ENCODE data around the gene HTR7.
A peak's percentile ranks its signal among the peaks of the same experiment; 100 is the strongest.
"Not testable (repeated sequence)": the region's sequence is repeated elsewhere in the genome, so short reads cannot be mapped to it uniquely, and the experiment has no call there.

Gene HTR7

DNA sequence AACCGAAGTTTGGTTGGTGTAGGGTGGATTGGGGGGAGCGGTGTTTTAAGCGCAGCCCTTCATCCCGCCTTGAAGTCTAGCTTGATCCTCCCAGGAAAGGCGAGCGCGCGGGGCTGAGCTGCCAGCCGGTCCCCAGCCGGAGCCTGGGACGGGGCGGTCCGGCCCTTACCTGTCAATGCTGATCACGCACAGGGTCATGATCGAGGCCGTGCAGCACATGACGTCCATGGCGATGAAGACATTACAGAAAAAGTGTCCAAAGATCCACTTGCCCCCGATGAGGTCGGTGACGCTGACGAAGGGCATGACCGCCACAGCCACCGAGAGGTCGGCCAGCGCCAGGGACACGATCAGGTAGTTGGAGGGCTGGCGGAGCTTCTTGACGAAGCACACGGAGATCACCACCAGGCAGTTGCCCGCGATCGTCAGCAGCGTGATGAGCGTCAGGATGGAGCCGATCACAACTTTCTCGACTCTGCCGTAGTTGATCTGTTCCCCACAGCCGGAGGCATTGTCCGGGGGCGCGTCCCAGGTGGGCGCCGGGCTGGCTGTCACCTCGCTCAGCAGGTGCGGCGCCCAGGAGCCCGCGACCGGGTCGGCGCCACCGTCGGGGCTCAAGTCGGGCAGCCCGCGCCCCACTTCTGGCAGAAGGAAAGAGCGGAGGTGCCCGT is 740 bp downstream of the HTR7 start:
- peak in 1 of 2 experiments; percentile 37 for DNase-seq

DNA sequence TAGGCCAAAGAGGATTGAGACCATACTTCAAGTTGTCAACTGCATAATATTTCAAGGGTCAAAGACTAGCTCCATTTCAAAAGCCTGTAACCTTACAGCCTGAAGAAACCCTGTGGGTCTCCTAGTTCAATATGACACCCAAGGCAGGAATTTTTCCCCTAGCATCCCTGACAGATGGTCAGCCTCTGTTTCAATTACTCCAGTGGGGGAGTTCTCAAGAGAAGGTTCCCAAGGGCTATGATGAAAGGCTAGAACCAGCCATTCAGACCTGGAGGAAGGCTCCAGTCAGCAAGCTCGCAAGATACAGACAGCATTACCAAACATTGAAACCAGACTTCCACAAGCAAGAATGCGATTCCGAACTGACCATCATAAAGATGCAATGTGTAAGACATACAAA is 1.6 kb downstream of the HTR7 start:
- no peak for DNase-seq

DNA sequence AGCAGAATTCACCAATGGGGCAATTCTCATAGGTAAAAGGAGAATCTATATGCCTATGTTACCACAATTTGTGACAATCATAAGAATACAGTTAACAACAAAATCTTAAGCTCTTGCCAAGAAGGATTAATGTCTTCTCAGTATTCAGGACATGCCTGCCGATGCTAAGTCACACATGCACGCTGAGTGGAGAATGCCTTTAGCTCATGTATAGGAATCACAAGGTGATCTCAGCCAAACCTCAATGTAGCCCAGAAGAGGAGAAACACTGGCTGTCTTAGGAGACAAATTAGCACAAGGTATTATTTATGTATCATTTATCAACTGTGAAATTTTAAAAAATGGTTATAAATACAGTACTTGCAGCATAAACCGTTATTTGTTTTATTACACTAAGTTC is 2.7 kb downstream of the HTR7 start:
- DNase-seq, result no peak

DNA sequence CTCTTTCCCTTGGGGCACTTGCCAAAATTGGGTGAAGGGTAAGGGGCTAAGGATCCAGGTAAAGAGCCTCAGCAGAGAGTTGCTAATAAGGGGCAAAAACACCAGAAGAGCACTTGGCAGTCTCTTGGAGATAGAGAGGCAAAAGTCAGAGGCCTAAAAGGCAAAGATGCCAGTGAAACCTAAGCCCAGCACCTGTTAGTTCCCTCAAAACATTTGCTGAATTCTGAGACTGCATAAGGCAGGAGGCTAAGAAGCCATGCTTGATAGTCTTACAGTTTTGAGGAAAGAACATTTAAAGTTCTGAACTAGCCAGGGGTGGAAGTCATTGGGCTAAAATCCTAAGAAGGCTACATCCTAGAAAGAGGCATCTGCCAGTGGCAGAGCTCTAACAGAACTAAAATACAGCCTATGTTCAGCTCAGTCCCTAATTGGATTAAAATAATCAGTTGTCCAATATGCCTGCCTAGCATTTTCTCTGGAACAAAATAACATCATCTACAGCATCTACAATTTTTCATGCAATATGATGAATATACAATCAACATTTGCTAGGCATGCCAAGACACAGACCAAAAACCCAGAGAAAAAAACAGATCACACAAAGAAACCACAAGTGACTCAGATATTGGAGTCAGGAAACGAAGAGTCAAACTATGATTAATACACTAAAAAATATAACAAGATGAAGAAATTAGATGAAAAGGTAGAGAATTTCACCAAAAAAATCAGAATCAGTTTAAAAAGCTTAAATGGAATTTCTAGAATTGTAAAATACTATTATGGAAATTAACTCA is 7.7 kb downstream of the HTR7 start:
- no peak for DNase-seq

DNA sequence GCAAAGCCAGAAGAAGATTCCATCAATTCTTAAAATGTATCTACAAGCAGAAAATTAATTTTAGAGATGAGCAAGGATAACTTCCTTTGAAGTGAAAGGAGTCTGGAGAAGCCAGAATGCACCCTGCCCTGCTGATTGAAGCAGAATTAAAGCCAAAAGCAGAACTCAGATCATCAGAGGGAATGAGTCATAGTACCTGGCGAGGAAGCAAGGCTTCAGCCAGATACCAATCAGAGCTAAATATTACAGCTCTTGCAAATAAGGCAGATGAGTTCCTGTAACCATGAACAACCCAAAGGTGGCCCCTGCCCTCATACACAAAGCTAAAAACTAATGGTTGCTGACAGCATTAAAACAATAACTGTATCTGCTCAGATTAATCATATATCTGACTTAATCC is 10.4 kb downstream of the HTR7 start:
- DNase-seq, result no peak

DNA sequence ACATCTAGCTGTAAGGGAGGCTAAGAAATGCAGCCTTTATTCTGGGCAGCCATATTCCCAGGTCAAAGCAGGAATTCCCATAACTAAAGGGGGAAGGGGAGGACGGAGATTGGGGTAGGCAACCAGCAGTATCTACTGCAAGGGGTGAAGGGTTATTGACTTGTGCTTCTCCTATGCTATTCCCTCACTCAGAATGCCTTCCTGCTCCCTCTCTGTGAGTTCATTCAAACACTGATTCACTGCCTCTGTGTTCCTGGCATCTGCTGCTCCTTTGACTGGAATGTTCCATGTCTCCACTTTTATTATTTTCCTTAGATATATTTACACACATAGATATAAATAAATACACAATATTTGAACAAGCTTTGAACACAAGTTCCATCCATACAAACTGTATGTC is 11.1 kb downstream of the HTR7 start:
- DNase-seq, result no peak

DNA sequence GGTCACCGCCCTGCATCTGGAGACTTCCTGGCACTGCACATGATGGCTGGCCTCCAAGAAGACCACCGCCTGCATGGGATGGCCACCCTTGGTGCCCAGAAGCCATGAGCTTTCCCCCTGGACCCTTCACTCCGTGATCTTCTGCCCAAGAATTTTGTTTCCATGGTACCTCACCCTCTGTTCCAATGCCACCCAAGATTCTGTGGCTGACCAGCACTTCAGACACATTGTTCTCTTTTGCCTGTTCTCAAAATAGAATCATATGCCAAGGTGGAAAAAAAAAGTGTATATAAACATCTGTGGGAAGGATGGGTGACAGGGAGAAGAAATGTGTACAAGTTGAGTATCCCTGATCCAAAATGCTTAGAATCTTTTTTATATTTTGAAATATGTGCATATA is 12.1 kb downstream of the HTR7 start:
- no peak for DNase-seq

DNA sequence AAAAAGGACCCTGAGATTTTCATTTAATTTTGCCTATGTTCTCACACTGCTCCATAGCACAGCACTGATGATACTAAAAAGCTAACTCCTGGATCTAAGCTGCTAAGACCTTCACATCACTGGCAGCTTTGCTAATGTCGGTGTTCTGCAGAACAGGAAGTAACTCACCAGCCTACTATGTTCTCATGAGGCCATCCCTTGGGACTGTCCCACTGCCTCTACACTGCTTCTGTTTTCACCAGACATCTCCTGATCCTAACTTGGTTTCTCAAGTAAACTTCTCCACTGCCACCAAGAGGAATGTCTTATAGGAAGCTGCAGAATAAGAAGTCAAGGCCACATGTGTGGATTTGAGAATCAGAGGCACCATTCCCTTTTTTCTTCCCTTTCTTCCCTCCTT is 15.1 kb downstream of the HTR7 start:
- no peak for DNase-seq

DNA sequence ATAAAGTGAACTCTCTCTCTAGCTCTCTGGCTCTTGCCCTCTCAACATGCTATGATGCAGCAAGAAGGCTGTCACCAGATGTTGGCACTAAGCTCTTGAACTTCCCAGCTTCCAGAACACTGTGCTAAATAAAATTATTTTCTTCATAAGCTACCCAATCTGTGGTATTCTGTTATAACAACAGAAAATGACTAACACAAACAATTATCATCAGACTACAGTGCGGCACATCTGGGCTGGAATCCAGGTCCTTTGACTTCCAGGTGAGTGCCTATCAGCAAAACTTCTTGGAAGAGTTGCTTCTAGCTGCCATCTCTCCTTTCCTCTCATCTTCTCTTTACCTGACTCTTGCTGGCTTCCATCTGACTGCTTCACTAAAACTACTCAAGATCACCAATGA is 20.4 kb downstream of the HTR7 start:
- no peak for DNase-seq

DNA sequence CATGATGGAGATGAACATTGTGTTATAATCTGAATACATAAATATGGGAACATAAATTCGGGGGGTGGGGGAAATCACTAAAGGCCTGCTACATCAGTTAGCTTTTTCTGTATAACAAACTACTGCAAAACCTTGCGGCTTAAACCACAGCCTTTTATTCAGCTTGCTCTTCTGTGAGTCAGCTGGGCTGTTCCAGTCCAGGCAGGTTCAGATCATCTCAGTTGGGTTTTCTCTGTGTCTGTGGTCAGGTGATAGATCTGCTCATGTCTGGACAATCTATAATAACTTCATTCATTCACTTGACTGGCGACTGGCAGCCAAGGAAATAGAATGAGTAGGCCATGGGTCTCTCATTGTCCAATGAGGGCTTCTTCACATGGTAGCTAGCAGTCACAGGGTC is 23.5 kb downstream of the HTR7 start:
- DNase-seq, result no peak

DNA sequence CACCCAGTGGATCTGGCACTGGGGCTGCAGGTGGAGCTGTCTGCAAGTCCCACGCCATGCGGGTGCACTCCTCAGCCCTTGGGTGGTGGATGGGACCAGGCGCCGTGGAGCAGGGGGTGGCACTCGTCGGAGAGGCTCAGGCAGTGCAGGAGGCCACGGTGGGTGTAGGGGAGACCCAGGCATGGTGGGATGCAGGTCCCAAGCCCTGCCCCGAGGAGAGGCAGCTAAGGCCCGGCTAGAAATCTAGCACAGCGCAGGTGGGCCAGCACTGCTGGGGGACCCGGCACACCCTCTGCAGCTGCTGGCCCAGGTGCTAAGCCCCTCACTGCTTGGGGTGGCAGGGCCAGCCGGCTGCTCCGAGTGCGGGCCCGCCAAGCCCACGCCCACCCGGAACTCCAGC is 25.7 kb downstream of the HTR7 start:
- DNase-seq, result no peak

DNA sequence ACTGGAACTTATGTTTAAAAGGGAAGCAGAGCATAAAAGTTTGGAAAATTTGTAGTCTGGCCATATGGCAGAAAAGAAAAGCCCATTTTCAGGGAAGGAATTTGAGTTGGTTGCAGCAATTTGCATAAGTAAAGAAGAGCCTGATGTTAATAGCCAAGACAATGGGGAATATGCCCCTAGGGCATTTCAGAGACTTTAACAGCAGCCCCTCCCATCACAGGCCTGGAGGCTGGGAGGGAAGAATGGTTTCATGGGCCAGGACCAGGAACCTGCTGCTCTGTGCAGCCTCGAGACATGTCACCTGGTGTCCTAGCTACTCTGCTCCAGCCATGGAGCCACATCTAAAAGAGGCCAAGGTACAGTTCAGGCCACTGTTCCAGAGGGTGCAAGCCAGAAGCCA is 35.3 kb downstream of the HTR7 start:
- DNase-seq, result peak in 1 of 2 experiments; percentile 0

DNA sequence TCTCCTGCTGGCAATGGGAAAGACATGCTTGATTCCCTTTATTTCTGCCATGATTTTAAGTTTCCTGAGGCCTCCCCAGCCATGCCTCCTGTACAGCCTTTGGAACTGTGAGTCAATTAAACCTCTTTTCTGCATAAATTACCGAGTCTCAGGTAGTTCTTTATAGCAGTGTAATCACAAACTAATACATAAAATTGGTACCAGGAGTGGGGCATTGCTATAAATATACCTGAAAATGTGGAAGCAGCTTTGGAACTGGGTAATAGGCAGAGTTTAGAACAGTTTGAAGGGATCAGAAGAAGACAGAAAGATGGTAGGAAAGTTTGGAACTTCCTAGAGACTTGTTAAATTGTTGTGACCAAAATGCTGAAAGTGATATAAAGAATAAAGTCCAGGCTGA is 36.0 kb downstream of the HTR7 start:
- not testable (repeated sequence) for DNase-seq

DNA sequence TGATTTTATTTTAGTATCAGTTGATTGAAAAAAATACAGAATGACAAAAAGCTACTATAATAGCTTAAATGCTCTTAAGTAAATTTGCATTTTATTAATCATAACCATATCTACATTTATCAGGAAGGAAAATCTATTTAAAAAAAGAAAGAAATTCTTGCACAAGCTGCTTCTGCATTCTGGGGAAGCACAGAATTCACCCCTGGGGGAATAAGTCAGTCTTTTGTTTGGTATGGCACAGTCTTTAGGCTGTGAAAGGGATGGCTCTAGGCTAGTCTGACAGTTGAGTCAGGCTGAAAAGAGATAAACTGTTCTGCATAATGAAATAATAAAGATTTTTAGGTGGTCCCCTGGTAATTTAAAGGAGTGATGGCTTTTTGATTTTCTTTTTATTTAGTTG is 37.9 kb downstream of the HTR7 start:
- DNase-seq, result no peak

DNA sequence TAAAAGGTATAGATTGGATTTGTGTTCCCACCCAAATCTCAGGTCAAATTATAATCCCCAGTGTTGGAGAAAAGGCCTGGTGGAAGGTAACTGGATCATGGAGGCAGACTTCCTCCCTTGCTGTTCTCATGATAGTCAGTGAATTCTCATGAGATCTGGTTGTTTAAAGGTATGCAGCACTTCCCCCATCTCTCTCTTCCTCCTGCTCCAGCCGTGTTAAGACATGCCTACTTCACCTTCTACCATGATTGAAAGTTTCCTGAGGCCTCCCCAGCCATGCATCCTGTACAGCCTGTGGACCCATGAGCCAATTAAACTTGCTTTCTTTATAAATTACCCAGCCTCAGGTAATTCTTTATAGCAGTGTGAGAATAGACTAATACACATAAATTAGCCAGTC is 39.1 kb downstream of the HTR7 start:
- DNase-seq, result no peak

DNA sequence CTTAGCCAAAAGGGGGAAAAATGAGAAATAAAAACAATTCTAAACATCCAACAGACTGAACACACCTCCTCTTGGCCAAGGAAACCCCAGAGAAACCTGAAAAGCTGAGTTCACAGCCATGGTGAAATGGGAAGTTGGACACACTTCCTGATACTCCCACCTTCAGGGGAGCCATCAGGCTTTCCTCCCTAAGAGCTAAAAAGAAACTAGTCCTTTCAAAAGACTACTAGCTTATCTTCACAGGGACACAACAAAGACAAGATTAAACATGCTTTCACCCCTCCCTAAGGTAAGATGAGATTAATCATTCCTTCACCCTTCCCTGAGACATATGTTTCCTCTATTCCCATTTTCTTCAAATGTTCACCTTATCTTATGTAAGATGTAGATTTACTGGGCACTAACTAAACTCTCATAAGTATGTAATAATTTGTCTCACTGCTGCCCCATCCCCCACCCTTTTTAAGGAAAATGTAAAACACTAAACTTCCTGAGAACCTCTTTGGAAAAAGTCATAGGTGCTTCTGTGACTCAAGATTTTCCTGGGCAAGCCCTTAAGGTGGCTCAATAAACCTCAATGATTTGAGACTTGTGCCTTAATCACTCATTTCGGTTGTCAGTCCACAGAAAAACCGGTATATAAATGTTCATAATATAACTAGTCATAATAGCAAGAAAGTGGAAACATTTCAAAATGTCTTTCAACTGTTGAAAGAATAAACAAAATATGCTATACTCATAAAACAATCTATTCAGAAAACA is 40.5 kb downstream of the HTR7 start:
- DNase-seq, result no peak

DNA sequence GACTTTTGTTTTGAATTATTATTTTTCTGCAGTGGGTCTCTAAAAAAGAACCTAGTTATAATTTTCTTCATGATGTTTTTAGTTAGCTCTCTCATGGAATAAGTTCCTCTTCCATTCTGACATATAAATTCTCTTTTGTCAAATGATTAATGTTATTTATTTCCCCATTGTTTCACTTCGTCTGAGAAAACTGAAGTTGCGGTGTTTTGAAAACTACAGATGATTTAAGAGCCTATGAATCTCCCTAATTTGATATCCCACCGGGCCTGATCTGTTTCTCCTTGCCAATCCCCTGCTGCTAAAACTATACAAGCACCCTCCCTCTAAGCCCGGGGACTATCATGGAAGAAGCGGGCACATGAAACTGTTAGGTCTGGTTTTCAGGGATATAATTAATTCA is 41.4 kb downstream of the HTR7 start:
- DNase-seq, result no peak

DNA sequence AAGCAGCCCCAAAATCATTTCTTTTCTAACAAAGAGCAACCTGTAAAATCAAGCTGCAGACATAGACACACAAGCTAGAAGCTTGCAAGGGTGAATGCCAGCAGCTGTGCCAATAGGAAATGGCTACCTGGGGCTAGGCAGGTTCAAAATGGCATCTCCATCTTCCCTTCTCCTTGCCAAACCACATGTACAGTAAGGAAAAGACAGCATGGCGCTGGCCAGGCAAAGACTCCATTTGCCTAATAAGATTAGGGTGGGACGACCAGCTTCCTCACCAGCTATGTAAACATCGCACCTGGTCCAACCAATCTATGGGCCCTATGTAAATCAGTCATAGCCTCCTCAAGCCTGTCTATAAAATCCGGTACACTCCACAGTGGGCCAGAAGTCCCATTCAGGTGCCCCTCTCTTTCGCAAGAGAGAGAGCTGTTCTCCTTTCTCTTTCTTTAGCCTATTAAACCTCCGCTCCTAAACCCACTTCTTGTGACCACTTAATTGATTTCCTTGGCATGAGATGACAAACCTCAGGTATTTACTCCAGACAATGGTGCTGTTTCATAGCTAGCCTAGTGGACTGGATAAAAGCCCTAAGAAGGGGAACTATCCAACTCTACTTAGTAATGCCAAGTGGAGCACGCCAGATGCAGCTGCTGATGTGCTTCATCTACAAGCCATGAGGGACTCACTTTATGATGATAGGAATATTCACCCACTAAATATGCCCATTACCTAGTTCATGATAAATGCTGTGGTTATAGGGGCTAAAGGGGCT is 44.1 kb downstream of the HTR7 start:
- peak in 1 of 2 experiments; percentile 20 for DNase-seq

DNA sequence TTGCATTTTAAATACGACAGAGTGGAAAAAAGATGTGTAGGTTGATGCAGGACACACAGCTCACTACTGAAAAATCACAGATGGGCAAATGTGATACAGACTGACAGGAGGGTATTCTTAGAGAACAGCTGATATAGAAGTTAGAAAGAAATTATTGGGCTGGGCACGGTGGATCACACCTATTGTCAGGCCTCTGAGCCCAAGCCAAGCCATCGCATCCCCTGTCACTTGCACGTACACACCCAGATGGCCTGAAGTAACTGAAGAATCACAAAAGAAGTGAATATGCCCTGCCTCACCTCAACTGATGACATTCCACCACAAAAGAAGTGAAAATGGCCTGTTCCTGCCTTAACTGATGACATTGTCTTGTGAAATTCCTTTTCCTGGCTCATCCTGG is 50.7 kb downstream of the HTR7 start:
- not testable (repeated sequence) for DNase-seq

DNA sequence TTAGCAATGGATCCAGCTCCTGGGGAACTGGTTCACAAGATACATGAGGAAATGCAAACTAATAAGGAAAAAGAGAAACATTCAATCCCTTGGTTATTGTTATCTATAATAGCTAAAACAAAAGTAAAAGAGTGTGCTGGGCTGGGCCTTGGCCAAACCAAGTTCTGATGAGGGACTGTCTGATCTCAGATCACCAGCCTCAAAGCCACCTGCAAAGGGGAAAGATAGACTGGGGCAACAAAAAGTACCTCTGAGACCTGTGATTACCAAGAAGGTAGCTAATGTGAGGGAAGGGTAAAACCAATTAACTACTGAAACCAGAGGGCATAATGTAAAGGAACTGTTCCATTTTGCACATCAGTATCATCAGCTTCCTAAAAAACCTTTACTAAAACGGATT is 51.2 kb downstream of the HTR7 start:
- no peak for DNase-seq

DNA sequence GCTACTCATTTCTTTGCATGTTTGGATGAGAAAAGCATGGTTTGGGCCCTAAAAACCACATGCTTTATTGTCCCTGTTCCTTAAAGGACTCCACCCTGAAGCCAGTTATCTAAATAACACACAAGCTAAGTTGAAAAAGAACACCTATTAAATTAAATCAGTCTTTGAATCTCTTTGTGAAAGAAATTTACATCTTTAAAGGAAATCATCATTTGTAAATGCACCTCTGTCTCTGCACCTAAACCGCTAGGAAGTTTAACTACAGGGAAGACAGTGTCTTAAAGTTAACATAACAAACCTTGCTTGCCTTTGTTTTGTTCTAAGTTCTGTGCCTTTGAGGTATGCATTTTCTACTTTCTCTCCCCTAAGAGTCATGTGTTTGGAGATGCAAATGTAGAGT is 52.6 kb downstream of the HTR7 start:
- no peak for DNase-seq

DNA sequence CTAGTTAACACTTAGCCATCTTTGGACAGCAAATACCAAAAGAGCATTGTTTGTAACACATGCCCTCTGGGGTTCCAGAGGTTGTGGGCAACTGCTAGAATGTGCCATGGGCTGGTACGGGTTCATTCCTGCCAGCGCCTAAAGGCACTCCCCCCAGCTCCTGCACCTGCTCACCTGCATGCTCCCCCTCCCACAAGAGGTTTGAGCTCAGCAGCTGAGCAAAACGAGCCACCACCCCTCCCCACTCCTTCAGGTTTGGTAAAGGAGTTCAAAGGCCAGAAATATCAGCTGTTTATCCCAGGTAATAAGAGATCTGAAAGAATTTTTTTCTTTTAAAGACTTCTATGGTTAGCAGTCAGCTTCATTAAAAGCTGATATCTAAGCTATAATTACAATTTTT is 53.5 kb downstream of the HTR7 start:
- DNase-seq, result no peak

DNA sequence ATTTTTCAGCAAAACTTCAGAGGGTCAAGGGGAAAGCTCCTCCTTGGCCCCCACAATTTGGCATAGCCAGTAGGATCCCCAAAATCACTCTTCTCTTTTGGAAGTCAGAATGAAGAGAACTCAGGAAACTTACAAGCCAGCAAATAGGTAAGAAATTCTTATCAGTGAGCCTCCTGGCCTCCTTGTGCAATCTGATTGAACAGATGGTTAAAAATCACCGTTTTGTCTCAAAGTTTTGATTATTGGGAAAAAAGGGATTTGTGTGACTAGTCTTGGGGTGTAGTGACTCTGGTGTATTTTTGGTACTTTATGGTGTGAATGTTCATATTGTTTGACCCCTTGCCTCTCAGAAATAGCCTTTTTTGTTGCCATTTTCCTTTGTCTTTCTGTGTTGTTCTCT is 56.2 kb downstream of the HTR7 start:
- no peak for DNase-seq

All from NCI-H526 (cell line).